ENCODE measurements around the gene MYD88.

MYD88 gene

GRCh38 chr3:38138349-38139190 lies at the start of gene MYD88:
MYD88 (plus strand) TSS chr3:38138661; CDS start chr3:38138701, 40 bp downstream.
- DNase-seq: peak; percentile 53

GRCh38 chr3:38089163-38089562 lies 49.3 kb upstream of the MYD88 start:
- DNase-seq: no peak

DNA sequence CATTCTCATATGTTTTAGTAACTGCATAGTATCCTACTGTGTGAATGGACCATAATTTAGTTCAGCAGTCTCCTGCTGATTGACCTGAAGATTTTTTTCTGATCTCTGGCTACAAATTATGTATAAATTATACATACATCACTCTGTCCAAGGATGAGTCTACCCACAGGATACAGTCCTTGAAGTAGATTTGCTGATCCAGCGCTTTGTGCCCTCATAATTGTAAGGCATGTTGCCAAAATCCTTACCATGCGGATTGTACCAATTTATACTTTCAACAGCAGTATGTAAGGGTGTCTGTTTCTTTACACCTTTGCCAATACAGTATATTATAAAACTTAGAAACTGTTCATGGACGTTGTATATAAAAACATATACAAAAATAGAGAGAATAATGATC lies 48.0 kb upstream of the MYD88 start:
- no peak for DNase-seq

DNA sequence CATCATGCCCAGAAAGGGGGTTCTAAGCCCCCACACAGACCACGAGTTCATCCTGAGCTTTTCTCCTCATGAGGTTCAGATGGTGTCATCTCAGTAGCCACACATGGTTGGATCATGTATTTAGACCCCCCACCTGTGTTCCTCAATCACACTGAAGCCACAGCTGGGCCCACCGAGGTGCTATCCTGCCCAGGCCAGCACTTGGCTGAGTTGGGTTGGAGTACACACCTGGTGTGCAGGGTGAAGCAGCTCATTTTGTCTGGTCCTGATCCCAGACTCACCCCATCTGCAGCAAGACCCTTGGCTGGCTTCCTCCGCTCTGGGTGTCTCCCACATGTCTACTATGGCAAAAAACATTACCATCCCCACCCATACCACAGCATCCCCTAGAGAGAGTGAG lies 43.5 kb upstream of the MYD88 start:
- no peak for DNase-seq

DNA sequence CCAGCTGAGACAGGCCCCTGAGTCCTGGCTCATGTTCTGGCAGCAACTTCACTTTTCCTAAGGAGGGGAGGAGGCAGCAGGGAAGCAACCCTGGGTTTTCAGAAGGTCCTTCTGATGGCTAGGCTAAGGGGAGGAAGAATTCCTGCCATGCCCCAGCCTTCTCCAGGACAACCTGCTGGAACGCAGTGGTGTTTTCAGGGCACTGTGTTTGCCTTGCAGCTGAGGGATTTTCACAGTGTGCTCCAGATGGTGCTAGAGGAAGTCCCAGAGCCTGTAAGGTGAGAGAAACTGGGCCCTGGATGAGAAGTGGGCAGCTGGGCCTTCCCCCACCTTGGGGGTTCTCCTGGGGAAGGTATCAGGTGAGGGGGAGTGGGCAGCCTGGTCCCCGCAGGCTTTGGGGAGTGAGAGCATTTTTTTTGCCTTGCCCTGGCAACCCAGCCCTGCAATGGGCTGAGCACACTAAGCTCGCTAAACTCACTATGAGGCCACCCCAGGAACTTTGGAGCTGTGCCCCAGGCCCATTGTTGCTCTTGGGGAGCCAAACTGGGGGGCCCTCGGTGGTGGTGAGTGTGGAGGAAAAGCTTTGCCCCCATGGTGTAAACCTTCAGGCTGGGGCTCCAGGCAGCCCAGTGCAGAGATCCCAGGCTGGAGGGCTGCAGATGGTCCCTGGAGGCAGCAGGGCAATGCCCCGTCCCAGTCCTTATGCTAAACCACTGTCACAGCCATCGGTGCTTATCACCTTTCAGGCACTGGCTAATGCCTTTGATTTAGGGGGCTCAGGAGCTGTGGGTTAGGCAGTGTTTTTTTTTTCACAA lies 42.6 kb upstream of the MYD88 start:
- DNase-seq: no peak

- no peak for DNase-seq
Measured at GRCh38 chr3:38097446-38098375, 40.8 kb upstream of the MYD88 start.

GRCh38 chr3:38098376-38098723 lies 40.1 kb upstream of the MYD88 start:
- DNase-seq: no peak

- DNase-seq: no peak
Measured at GRCh38 chr3:38099518-38099917, 38.9 kb upstream of the MYD88 start.

DNA sequence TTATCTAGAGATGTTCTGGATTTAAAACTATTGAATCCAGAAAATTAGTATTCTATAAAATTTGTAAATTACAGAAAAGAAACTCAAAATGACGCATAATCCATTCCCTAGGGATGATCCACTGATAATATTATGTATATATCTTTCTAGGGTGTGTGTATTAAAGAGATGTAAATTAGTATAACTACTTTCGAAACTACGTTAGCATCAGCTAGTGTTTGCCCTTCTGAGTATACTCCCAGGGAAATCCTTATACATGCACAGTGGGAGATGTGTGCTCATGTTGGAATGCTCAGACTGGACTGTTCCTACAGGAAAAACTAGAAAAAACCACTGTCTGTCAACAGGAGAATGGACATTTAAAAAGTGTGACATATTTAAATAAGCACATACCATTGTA lies 38.0 kb upstream of the MYD88 start:
- DNase-seq: no peak

DNA sequence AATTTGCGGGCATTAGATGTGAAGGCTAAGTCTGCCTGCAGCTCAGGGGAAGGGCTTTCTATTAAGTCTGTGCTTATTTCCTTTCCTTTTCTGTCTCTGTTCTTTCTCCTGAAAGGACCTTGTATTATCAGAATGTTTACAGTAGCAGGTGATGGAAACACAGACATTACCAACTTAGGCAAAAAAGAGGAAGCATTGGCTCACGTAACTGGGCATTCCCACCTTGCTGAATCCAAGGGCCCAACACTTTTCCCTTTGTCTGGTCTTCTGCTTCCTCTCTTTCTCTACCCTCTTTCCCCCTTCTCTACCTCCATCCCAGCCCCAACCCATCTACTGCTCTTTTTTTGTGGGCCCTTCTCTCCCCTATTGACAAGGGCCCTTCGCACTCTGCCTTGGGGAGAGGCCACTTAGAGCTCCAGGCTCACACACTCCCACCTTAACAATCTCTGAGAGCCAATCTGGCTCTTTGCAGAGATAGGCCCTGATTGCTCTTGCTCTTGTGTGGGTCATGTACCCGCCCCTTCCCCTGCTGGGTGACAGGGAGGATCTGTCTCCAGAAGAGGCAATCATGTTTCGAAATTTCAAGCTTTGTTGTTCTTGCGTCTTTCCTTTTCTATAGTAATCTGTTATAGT lies 36.5 kb upstream of the MYD88 start:
- DNase-seq: no peak

DNA sequence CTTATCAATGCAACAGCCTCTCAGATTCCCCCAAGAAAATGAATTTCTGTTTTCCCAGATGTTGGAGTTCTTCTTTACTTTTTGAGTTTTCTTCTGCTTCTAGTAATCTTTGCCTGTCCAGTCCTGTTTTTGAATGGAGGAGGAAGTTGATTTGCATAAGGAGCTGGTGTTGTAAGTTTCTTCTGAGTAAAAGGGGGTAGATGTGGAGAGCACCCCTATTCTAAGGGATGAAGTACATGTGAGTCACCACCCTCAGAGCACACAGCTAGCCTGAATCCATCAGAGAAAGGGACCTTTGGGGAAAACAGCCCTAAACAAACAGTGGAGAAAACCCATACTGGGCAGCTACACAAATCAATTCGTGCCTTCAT lies 36.0 kb upstream of the MYD88 start:
- DNase-seq: no peak

DNA sequence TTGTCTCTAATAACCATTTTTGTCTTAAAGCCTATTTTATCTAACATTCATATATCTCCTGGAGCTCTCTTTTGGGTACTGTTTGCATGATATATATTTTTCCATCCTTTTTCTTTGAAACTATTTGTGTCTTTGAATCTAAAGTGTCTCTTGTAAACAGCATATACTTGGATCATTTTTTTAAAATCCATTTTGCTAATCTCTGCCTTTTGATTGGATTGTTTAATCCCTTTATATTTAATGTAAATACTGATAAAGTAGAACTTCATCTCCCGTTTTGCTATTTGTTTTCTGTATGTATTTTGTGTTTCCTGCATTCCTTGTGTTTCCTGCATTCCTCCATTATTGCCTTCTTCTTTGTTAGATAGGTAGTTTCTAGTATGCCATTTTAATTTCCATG lies 32.9 kb upstream of the MYD88 start:
- no peak for DNase-seq

DNA sequence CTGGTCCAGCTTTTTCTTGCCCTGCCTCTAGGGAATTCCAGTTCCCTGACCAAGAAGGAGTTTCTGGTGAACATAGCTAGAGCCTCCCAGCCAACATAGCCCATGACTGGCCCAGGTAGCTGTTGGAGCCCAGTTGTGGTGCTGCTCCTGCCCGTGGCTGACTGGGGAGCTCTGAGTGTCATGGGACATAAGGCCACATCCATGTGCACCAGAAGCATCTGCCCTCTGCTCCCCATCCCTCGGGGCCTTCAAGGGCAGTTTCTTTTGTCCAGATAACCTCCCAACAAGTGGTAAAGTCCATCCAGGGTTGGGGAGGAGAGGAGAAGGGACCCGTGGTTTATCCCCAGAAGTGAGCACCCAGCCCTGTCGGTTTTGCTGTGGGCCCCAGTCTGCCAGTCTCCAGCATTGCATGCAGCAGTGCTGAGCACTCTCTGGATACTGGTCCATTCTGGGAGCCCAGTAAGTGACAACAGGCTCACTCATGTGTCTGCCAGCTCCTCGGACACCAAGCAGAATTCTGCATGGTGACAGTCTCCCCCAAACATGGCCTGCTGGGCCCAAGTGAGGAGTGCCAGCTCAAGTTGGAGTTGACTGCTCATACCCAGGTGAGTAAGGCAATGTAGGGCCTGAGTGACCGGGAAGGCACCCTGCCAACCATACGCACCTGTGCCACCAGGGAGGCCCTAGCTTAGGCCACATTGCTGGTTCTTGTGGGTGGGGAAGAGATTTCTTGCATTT lies 30.4 kb upstream of the MYD88 start:
- DNase-seq: no peak

DNA sequence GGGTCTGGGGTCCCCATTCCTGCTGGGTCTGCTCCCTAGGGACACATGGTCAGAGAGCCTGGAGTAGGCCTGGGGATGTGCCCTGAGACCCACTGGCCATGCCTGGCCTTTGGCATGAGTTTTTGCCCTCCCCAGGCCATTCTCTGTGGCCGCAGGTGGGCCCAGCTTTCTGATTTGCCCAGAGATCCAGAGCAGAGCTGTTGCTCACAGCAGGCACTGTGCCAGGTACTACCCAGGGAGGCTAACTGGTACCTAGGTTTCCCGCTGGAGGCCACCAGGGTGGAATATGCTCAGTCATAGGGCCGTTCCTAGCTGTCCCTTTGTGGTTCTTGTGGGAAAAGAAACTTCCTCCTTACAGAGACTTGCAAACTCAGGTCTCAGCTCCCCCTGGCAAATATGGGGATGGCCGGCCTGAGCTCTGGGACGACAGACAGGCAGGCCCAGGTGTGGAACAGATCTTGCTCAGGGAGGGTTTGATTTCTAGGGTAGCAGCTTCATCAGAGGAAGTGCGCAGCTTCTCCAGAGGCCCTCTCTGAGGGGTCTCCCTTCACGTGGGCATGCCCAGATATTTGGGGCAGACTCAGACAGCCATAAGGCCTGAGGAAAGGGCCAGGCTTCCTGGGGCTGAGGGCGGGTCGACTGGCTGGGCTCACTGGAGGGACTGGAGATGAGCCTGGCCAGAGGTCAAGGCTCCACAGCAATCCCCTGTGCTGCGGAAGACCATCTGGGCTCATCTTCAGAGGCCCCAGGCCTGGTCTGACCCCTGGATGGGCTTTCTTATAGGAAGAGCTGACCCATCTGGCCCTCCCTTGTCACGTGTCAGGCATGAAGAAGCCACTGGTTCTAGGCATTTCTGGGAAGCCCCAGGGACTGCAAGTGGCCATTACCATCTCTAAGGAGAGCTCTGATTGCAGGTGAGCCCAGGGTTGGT lies 29.5 kb upstream of the MYD88 start:
- no peak for DNase-seq

GRCh38 chr3:38109580-38110313 lies 28.7 kb upstream of the MYD88 start:
- no peak for DNase-seq

- no peak for DNase-seq
Measured at GRCh38 chr3:38110314-38111050, 28.0 kb upstream of the MYD88 start.

DNA sequence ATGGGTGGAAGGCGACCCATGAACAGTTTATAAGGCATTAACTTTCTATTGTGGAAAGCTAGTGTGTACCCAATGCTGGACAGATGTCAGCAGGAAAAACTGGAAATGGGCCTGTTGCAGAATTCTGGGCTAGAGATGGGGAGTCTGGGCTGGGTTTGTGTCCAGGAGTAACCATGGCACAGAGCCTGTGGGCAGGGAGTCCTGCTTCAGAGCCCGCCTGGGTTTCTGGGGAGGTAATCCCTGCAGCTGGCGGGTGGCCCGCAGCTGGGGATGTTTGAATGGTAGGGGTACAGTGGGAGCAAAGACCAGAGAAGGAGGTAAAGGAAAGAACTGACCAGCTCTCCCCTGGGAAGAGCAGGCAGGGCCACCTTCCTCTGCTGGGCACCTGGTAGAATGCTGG lies 27.3 kb upstream of the MYD88 start:
- DNase-seq: no peak

DNA sequence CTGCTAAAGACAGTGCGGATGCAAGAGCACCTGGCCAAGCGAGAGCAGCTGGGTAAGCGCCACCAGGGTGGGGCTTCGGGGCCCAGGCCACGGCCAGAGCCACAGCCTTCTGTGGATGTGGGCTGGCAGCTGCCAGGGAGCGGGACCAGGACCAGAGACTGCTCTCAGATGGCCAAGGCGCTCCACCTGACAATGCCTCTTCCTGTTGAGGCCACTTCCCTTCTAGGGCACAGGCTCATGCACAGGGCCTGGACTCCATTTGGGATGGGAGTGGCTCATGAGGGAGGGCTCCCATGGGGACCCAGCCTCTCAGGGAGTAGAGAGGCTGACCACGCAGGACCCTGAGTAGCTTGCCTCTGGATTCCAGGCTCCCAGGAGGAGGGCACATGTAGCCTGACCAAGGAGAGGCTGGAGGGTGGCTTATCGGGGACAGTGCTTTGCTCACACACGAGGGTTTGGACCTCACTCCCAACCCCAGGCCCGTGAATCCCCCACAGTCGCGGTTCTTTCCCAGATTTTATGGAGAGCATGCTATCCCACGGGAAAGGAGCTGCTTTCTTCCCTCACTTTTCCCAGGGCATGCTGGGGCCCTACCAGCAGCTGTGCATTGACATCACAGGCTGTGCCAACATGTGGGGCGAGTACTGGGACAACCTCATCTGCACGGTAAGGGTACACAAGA lies 26.6 kb upstream of the MYD88 start:
- DNase-seq: no peak

DNA sequence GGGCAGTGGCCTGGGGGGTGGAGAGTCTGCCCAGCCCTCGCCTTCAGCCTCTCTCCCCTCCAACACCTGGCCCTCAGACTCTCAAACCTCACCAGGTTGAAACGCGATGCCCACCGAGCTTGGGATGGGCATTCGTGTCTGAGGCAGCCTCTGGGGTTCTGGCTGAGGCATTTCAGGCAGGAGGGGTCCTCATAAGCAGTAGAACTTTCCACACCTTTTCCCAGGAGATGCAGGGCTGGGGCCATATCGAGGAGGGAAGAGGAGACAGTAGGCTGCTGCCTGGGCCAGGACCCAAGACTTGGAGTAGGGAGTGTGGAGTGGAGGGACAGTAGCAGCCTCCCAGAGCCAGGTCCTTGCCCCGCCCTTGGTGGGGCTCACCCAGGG lies 26.1 kb upstream of the MYD88 start:
- DNase-seq: no peak

All from NCI-H2029 (cell line).